GM12892 (cell line): ENCODE measurements around the gene GNG13.
"Not testable (repeated sequence)": the region's sequence is repeated elsewhere in the genome, so short reads cannot be mapped to it uniquely, and the experiment has no call there.

Source experiments
- DNase-seq: peaks from one replicate; pipeline ENCODE4 v3.0.0; 2011; ENCODE audit not compliant: insufficient read length
- FAIRE-seq: peaks from 2 replicates; lab custom pipeline; 2011; peaks lifted over from hg19 to GRCh38; lab: Jason Lieb, UNC
- POLR2A ChIP-seq: IDR thresholded peaks from 2 replicates; pipeline ENCODE4 v1.6.1; 2011; ENCODE audit warnings: low read depth, low read length, control low read depth
- POLR2AphosphoS5 ChIP-seq: IDR thresholded peaks from 2 replicates; pipeline ENCODE4 v1.6.1; 2011; ENCODE audit warnings: low read depth, low read length, control low read depth
- TAF1 ChIP-seq: IDR thresholded peaks from 2 replicates; pipeline ENCODE4 v1.6.1; 2011; ENCODE audit warnings: low read depth, mild to moderate bottlenecking, control low read depth, low read length, borderline replicate concordance

The GNG13 gene

DNA sequence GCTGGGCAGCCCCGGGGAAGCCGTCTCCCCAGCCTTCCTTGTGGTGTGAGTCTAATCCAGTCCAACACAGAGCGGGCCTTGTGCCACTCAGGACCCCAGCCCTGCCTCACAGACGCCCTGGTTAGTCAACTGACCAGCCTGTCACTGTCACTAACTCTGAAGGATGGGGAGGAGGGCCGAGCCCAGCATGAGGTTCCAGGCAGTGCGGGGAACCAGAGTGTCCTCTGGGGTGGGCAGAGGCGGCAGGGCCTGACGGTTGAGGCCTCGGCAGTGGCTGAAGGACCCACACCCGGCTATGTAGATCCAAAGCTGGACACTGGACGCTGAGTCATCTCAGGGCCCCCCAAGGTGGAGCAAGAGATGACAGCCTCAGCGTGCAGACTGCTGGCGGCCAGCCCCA, 21.0 kb downstream of the GNG13 start:
- FAIRE-seq = no peak
- DNase-seq = no peak
- TF ChIP-seq POLR2A (no peak), POLR2AphosphoS5 (no peak), TAF1 (no peak)

DNA sequence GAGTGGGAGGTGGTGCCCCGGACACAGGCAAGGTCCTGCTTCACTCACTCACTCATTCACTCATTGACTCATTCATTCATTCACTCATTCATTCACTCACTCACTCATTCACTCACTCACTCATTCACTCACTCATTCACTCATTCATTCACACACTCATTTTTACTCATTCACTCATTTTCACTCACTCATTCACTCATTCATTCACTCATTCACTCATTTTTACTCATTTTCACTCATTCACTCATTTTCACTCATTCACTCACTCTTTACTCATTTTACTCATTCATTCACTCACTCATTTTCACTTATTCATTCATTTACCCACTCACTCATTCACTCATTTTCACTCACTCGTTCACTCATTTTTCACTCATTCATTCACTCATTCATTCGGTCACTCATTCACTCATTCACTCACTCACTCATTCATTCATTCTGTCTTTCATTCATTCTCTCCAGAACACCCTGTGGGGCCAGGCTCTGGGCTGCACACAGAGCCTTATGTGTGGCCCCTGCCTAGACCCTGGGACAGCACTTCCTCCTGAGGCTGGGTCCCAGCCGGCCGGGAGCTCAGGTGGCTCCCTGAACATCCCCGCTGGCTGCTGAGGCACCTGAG, 21.5 kb downstream of the GNG13 start:
- DNase-seq (no peak), FAIRE-seq (no peak)
- TF ChIP-seq POLR2A = no peak
- no peak for TF ChIP-seq POLR2AphosphoS5
- TF ChIP-seq TAF1 = no peak

DNA sequence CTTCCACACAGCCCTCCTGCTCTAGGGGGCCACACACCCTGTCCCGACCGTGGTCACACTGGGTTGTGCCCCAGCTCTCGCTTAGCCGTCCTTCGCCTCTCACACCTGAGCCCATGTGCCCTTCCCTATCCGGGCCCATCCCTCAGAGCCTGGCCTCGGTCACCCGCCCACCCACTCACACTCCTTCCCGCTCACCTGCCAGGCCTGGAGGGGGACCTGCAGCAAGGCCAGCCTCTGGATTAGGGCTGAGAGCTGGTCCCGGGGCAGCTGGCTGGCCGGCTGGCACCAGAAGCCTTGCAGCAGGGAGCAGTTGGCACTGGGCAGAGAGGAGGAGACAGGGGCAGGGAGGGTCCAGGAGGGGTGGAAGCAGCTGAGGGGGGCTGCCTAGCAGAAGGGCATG, 22.1 kb downstream of the GNG13 start:
- FAIRE-seq (no peak), DNase-seq (no peak)
- no peak for TF ChIP-seq POLR2AphosphoS5
- TF ChIP-seq POLR2A = no peak
- no peak for TF ChIP-seq TAF1

DNA sequence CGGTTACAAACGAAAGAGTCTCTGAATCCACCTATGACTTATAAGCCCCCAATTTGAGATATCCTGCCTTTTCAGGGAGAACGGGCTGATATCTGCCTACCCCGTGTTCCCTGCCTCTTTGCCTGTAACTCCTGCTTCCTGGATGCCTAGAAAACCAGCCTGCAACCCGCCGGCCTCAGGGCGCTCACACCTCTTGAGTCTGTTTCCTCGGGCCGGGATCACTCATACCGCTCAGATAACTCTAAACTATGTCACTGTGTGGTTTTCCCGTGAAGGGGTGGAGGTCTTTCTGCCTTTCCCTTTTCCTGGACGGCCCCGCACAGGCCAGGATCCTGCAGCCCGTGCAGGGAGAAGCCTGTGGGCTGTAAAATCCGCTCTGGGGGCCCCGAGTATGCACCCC, 22.7 kb downstream of the GNG13 start:
- FAIRE-seq = no peak
- no peak for TF ChIP-seq POLR2AphosphoS5
- TF ChIP-seq TAF1 = no peak
- no peak for TF ChIP-seq POLR2A
- no peak for DNase-seq

DNA sequence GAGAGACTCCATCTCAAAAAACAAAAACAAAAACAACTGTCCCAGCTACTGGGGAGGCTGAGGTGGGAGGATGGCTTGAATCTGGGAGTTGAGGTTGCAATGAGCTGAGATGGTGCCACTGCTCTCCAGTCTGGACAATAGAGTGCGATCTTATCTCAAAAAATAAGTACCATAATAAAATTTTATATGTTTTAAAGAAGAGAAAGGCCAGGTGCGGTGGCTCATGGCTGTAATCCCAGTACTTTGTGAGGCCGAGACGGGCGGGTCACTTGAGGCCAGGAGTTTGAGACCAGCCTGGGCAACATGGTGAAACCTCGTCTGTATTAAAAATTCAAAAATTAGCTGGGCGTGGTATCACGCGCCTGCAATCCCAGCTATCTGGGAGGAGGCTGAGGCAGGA, 23.7 kb downstream of the GNG13 start:
- DNase-seq (no peak), FAIRE-seq (no peak)
- TF ChIP-seq TAF1 (no peak), POLR2AphosphoS5 (no peak), POLR2A (no peak)

DNA sequence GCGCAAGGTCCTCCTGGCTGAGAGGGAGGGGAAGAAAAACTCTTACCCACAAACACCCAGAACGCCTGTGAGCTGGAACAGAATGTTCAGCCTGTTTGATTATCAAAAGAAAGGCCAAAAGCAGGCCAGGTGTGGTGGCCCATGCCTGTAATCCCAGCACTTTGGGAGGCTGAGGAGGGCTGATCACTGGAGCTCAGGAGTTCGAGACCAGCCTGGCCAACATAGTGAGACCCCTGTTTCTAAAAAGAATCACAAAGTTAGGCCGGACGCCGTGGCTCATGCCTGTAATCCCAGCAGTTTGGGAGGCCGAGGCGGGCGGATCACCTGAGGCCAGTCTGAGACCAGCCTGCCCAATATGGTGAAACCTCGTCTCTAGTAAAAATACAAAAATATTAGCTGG, 24.2 kb downstream of the GNG13 start:
- not testable (repeated sequence) for FAIRE-seq

DNA sequence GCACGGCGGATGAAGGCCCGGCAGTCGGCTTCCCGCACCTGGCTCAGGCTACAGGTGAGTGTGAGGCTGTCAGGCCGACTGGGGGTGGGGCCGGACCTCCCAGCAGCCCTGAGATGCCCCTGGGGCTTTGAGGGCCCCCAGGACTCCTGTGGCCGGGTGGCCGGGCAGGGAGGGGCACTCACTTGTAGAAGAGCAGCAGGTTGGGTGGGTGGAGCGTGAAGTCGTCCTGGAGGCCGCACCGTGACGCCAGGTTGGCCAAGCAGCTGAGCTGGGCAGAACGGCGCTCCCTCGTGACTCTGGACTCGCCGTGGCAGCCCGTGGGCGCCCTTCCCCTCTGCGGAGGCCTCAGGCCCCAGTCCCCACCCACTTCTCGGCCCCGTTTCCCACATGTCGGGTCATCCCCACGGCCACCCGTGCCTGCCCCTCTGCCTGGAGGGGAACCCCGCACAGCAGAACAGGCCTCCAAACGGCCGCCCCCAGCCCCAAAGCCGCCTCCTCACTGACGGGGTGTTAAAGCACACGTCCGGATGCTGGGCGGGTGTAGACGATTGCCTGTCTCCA, 25.2 kb downstream of the GNG13 start:
- TF ChIP-seq TAF1 (no peak), POLR2AphosphoS5 (no peak), POLR2A (no peak)
- DNase-seq = no peak
- no peak for FAIRE-seq

More for the DNA sequence above, 24.2 kb downstream of the GNG13 start:
- not testable (repeated sequence) for DNase-seq

DNA sequence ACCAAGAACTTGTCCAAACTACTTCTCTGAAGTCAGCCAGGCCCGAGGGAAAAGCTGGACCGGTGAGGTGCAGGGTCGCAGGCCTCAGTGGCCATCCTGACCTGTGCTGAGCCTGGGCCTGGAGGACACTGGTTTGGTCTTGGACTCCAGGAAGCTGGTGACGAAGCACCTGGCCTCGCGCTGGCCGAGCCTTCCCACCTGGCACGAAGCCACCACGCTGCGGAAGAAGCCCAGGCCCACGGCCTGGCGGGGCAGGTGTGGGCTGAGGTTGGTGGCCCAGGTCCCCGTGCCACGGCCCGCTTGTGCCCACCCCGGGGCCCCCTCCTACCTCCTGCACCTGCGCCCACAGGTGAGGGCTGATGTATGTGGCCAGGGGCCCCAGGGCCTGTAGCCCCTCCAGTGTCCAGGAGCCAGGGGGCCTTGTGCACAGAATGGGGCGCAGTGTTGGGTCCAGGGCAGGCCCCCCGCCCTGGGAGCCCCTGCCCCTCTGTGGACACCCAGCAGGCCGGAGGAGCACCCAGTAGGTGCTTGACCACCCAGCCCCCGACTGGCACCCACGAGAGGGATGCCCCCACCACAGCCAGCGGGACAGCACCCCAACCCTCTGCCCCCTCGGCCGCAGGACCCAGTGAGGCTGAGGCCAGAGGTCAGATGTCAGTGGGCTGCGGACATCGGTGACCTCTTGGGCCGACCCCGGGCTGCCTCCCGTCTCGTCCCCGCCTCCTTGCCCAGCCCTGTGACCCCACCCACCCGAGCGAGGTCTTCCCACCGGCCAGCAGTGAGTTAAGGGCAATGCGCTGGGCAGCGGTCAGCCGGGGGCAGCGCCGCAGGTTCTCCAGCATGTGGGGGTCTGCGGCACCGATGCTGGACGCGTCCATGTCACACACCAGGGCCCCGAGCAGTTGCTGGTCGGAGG, 26.2 kb downstream of the GNG13 start:
- no peak for FAIRE-seq
- TF ChIP-seq TAF1 (no peak), POLR2A (no peak), POLR2AphosphoS5 (no peak)
- no peak for DNase-seq

DNA sequence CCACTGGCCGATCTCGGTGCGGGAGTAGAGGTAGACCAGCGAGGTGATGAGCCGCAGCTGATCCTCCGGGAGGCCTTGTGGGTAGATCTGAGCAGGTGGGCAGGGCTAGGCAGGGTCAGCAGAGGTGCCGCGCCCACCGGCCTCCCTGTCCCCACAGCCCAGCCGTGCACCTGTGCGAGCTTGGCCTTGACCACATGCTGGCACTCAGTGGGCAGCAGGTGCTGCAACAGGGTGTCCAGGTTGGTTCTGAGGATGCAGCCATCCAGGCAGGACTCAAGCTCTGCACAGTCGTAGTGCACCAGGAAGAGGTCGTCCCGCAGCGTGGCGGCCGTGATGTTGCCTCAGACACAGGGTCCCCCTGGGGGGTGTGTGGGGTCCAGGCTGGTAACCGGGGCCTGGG, 27.6 kb downstream of the GNG13 start:
- FAIRE-seq (no peak), DNase-seq (no peak)
- TF ChIP-seq POLR2A = no peak
- TF ChIP-seq POLR2AphosphoS5 = no peak
- no peak for TF ChIP-seq TAF1

DNA sequence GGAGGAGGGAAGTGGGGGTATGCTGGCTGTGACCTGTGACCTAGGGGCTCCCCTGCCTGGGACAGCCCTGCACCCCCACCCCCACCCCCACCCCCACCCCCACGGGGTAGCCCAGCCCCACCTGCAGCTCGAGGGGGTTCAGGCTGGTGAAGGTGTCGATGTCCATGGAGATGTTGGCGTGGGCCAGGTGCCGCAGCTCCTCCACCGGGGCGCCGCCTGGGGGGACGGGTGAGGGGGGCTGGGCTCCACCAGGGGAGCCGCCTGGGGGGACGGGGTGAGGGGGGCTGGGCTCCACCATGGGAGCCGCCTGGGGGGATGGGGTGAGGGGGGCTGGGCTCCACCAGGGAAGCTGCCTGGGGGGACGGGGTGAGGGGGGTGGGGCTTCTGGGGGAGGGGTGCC, 30.1 kb downstream of the GNG13 start:
- no peak for DNase-seq
- TF ChIP-seq TAF1 = no peak
- TF ChIP-seq POLR2AphosphoS5 = no peak
- TF ChIP-seq POLR2A = no peak
- FAIRE-seq = no peak

DNA sequence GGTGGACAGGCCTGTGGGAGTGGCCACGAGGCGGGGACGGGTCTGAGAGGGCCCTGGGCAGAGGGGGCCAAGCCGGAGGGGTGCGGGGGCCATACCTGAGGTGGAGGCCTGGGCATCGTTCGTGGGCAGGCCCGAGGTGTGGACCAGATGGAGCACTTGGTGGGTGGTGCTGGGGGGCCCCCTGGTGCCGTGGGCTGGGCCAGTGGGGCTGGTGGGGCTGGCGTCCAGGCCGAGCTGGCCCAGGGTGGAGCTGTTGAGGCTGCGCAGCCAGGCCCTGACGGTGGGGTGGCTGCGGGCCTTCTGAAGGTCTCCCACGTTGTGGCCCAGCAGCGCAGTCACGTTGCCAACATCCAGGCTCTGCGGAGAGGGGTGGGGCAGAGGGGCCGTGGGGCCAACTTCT, 30.6 kb downstream of the GNG13 start:
- TF ChIP-seq TAF1 (no peak), POLR2A (no peak), POLR2AphosphoS5 (no peak)
- FAIRE-seq (no peak), DNase-seq (no peak)

DNA sequence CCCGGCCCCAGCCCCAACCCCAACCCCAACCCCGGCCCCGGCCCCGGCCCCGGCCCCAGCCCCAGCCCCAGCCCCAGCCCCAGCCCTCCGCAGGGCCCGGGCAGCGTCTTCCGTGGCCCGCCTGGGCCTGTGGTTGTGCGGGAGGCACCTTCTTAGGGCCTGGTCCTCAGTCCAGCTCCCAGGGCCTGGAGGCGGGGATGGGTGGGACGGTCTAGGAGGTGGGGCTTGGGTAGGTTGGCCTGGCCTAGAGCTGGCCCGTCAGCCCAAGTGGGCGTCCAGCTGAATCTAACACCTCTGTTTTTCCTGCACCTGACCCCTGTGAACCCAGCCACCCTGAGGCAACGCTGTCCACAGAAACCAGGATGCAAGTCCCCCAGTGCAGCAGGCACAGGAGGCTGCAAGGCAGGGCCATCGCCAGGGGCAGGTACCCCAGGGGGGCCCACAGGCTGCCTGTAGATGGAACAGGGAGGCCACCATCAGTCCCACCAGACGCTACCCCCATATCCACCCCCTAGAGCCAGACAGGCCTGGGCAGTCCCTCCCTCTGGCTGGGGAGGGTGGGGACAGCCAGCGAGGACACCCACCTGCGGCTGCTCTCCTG, 31.2 kb downstream of the GNG13 start:
- FAIRE-seq (no peak), DNase-seq (no peak)
- TF ChIP-seq TAF1 (no peak), POLR2AphosphoS5 (no peak), POLR2A (no peak)
